ENCODE data around the gene GOT1.

- TF ChIP-seq POLR2A (IDR thresholded peaks at IDR 0.05) (no peak), CTCF (IDR thresholded peaks at IDR 0.05) (no peak)
Observed at GRCh38 chr10:99443500-99443899, 13.1 kb upstream of the GOT1 start.
